Measurements from ENCODE around the gene ZNF276. TPM values are rescaled to one million over a fixed set of nuclear protein-coding genes. Genes with fewer than 3 reads are reported as not detected.

The ZNF276 gene
- total RNA-seq, 1 donor from 2014 or later = 33.2 TPM

GRCh38 chr16:89729293-89729692 lies 8.0 kb downstream of the ZNF276 start:
- H3K36me3 ChIP-seq = peaks cover 92% of the 10 kb centered on the region
- peaks cover 13% of the 10 kb centered on the region for H3K4me1 ChIP-seq
- no peaks in the 10 kb centered on the region for H3K9me3 ChIP-seq
- intact Hi-C loops (cut with DNase I) = no loop called here
- H3K27me3 ChIP-seq (ENCODE audit: low read depth) = no peaks in the 10 kb centered on the region
- TF ChIP-seq CTCF (IDR thresholded peaks at IDR 0.05) = no peak
- DNase-seq (no peak), ATAC-seq (no peak)
- H3K27ac ChIP-seq = no peak overlapping the region
- H3K4me3 ChIP-seq = no peak overlapping the region

- no peak overlapping the region for H3K27ac ChIP-seq
- ATAC-seq = no peak
- TF ChIP-seq CTCF (IDR thresholded peaks at IDR 0.05) = no peak
- peaks cover 7% of the 10 kb centered on the region for H3K4me1 ChIP-seq
- H3K4me3 ChIP-seq = no peak overlapping the region
- intact Hi-C loops (cut with DNase I) = no loop called here
- H3K36me3 ChIP-seq = peaks cover 94% of the 10 kb centered on the region
- DNase-seq = no peak
- H3K27me3 ChIP-seq (ENCODE audit: low read depth) = no peaks in the 10 kb centered on the region
- no peaks in the 10 kb centered on the region for H3K9me3 ChIP-seq
Measured at GRCh38 chr16:89729863-89730593, 8.7 kb downstream of the ZNF276 start.

- Histone ChIP-seq H3K9me3 (no peaks in the 10 kb centered on the region), H3K27me3 (ENCODE audit: low read depth) (no peaks in the 10 kb centered on the region), H3K4me1 (peaks cover 3% of the 10 kb centered on the region), H3K27ac (no peak overlapping the region), H3K36me3 (peaks cover 95% of the 10 kb centered on the region), H3K4me3 (no peak overlapping the region)
- TF ChIP-seq CTCF (IDR thresholded peaks at IDR 0.05) = no peak
- no peak for ATAC-seq
- intact Hi-C loops (cut with DNase I) = no loop called here
- no peak for DNase-seq
Measured at GRCh38 chr16:89730610-89731234, 9.4 kb downstream of the ZNF276 start.

- peaks cover 95% of the 10 kb centered on the region for H3K36me3 ChIP-seq
- no peak overlapping the region for H3K27ac ChIP-seq
- intact Hi-C loops (cut with DNase I) = no loop called here
- H3K27me3 ChIP-seq (ENCODE audit: low read depth) = no peaks in the 10 kb centered on the region
- no peaks in the 10 kb centered on the region for H3K4me1 ChIP-seq
- no peaks in the 10 kb centered on the region for H3K9me3 ChIP-seq
- no peak overlapping the region for H3K4me3 ChIP-seq
- no peak for DNase-seq
- TF ChIP-seq CTCF (IDR thresholded peaks at IDR 0.05) = no peak
- no peak for ATAC-seq
Measured at GRCh38 chr16:89732142-89732917, 11.0 kb downstream of the ZNF276 start.

- Histone ChIP-seq H3K36me3 (peaks cover 95% of the 10 kb centered on the region), H3K9me3 (no peaks in the 10 kb centered on the region), H3K27me3 (ENCODE audit: low read depth) (no peaks in the 10 kb centered on the region), H3K27ac (no peak overlapping the region), H3K4me3 (no peak overlapping the region), H3K4me1 (no peaks in the 10 kb centered on the region)
- DNase-seq = no peak
- intact Hi-C loops (cut with DNase I) = no loop called here
- TF ChIP-seq CTCF (IDR thresholded peaks at IDR 0.05) = no peak
- no peak for ATAC-seq
Measured at GRCh38 chr16:89732918-89733242, 11.5 kb downstream of the ZNF276 start.
